Large intestine (tissue), 3 donors: ENCODE results near the gene TMEM184B. TPM values are rescaled to one million over a fixed set of nuclear protein-coding genes. Genes with fewer than 3 reads are reported as not detected.

Experiments
- DNase-seq, 2 donors: peaks; one replicate each; pipeline versions ENCODE4 v3.0.0 to v3.0.0-alpha.2; 2013
- H3K27ac ChIP-seq: one replicate; pipeline ENCODE4 v1.5.1; 2013; ENCODE audit warnings: low read length
- H3K27me3 ChIP-seq: 2 replicates; pipeline ENCODE4 v1.6.1; 2013; ENCODE audit warnings: low read length; ENCODE audit not compliant: control insufficient read depth, insufficient read depth
- H3K36me3 ChIP-seq: 2 replicates; pipeline ENCODE4 v1.6.1; 2013; ENCODE audit warnings: low read length; ENCODE audit not compliant: control insufficient read depth, insufficient read depth
- H3K4me1 ChIP-seq: one replicate; pipeline ENCODE4 v1.6.1; 2013; ENCODE audit warnings: low read length; ENCODE audit not compliant: control insufficient read depth, insufficient read depth
- H3K4me3 ChIP-seq: one replicate; pipeline ENCODE4 v1.5.1; 2013; ENCODE audit warnings: low read length
- H3K9me3 ChIP-seq: one replicate; pipeline ENCODE4 v1.6.1; 2013; ENCODE audit warnings: mild to moderate bottlenecking, low read depth, low read length, moderate library complexity; ENCODE audit not compliant: control insufficient read depth
- WGBS: methylation state at CpG from one replicate; pipeline ENCODE4 v1.1.5; 2013; ENCODE audit warnings: low lambda C conversion rate; ENCODE audit not compliant: insufficient coverage; 5-methylcytosine and 5-hydroxymethylcytosine counted together
- polyA plus RNA-seq: library from polyadenylated mRNA; unstranded; fragments of 120-200 nt; gene quantifications from one replicate; pipeline ENCODE4 v1.2.1, GENCODE V29; 2013

The TMEM184B gene
- polyA plus RNA-seq, 1 donor = 56.5 TPM

DNA sequence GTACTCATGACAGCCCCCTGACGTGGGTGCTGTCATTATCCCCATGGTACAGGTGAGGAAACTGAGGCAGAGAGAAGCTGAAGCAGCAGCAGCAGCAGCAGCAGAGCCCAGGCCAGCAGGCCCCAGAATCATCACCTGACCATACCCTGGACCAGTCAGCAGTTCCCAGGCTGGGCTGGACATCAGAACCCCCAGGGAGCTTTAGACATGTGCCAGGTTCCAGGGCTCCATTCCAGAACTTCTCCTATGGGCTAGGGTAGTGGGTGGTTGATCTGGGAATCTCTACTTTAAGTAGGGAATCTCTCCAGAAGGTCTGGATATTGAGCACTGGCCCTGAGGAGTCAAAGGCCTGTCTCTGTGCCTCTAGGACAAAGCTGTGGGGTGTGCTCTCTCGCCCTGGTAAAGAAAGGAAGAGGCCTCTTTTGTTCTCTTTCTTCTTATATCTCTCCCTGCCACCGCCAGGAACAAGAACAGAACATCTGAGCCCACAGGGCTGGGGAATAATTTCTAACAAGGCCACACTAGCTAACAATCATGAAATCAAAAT, 44.4 kb downstream of the TMEM184B start:
- H3K27me3 ChIP-seq = no peaks in the 10 kb centered on the region
- WGBS = no CpG with 5 or more reads among the region's 3 CpGs
- H3K27ac ChIP-seq = peak overlapping the region; percentile 55
- H3K9me3 ChIP-seq = no peaks in the 10 kb centered on the region
- peaks cover 85% of the 10 kb centered on the region for H3K36me3 ChIP-seq
- H3K4me3 ChIP-seq = no peak overlapping the region
- peaks cover 22% of the 10 kb centered on the region for H3K4me1 ChIP-seq
- DNase-seq = no peak

DNA sequence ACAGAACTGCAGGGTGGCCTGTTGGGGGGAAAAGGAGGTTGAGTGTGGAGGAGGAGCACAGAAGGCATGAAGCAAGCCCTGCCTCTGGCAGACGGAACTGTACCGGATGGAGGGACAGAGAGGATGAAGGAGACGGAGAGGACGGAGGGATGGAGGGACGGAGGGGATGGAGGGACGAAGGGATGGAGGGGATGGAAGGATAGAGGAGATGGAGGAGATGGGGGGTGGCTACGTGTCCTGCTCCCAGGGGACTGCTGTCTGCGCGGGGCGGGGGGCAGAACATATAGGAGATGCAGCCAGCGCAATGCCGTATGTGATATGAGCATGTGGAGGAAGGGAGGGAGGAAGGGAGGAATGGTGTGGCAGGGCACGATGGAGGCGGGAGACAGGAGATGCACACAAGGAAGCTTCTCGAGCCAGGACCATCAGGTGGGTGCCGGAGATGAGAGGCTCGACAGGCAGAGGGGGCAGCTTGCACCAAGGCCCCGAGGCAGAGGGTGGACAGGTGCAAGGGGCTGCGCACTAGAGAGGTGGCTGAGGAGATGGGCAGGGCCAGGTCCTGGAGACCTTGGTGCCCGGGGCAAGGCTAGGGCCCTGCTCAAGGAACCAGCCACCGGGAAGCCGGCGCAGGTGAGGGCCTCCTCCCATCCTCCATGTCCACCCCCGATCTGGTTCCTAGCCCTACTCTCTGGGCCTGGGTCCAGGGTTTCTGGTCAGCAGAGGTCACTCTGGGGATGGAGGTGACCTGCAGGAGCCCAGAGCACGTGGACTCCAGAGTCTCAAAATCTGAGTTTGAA, 45.8 kb downstream of the TMEM184B start:
- Histone ChIP-seq H3K4me1 (peaks cover 22% of the 10 kb centered on the region), H3K27ac (no peak overlapping the region), H3K27me3 (no peaks in the 10 kb centered on the region), H3K36me3 (peaks cover 85% of the 10 kb centered on the region), H3K4me3 (no peak overlapping the region), H3K9me3 (no peaks in the 10 kb centered on the region)
- DNase-seq = no peak
- WGBS = 94% methylated on average over 7 of the region's 25 CpGs

DNA sequence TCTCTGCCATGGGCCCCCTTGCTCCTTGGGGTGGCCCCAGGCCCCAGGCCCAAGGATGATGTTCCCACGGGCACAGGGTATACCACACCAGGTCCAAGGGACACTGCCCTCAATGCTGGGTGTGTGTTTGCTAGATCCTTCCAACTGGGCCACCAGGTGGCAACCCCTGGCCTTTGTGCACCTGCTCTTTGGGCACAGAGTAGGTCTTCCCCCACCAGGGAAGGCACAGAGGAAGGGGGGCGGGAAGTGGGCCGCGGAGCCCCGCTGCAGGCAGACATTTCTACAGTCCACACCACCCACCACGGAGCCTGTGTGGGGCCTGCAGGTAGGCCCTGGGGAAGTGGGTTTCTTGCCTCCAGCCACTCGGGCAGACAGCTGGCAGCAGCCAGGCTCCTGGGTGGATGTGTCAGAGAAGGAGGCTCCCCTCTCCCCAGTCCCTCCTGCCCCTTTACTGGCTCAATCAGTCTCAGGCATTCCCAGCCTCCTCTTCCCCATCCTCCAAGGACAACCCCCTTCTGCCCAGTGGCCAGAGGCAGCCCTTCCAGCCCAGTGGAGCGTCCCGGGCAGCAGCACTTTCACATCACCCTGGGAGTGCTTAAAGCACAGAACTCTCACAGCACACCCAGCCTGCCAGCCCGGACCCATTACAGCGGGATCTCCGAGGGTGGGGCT, 49.4 kb downstream of the TMEM184B start:
- Histone ChIP-seq H3K36me3 (peaks cover 73% of the 10 kb centered on the region), H3K4me1 (peaks cover 23% of the 10 kb centered on the region), H3K27me3 (no peaks in the 10 kb centered on the region), H3K9me3 (no peaks in the 10 kb centered on the region), H3K27ac (no peak overlapping the region), H3K4me3 (no peak overlapping the region)
- DNase-seq = no peak
- WGBS = no CpG with 5 or more reads among the region's 12 CpGs

DNA sequence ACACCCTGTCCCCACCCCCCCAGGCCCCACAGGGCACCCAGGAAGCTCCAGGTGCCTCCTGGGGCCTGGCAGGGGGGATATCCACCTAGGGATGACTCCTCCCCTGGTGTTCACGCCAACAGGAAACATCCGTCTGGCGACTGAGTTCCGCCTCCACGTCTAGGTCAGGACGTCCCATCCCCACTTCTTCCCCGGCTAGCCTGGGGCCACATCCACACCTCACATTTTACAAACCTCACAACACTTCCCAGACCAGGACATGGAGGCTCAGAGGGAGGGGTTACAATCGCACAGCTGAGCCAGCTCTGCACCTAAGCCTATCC, 50.1 kb downstream of the TMEM184B start:
- DNase-seq = no peak
- no peak overlapping the region for H3K4me3 ChIP-seq
- no peaks in the 10 kb centered on the region for H3K9me3 ChIP-seq
- WGBS = no CpG with 5 or more reads among the region's 8 CpGs
- H3K27ac ChIP-seq = no peak overlapping the region
- no peaks in the 10 kb centered on the region for H3K27me3 ChIP-seq
- peaks cover 66% of the 10 kb centered on the region for H3K36me3 ChIP-seq
- peaks cover 25% of the 10 kb centered on the region for H3K4me1 ChIP-seq

DNA sequence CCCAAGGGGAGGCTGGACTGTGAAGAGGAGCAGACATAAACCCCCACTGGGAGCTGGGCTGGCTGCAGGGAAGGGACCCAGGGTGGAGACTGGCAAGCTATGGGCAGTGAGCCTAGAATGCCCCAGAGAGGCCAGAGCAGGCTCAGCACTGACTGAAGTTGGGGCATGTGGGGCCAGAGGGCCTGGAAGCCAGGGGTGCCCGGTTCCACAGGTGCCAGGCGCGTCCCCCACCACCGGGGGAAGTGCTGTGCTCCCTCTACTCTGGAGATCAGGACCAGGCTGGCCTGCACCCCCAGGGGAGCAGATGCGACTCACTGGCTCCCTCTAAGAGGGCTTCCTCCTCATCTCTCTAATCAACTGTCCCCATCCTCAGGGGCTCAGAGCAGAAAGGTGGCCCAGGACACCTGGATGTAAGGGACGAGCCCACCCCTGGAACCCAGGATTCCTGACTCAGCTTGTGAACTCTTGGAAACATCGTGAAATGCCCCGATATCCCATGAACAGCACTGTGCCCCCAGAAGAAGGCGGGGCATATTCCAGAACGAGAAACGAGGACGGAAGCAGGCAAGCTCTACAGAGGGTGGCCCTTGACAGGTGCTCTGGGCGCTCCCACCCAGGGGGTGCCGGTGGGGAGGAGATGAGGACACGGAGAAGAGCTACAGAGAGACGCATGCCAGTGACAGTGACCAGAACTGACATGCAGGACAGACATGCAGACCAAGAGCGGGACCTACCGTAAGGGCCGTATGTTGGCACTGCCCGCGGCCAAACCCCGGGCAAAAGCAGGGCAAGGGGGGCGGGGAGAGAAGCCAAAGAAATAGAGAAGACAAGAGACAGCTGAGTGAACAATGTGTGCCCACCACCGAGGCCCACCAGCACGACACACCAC, 50.7 kb downstream of the TMEM184B start:
- no peak for DNase-seq
- Histone ChIP-seq H3K4me1 (peaks cover 25% of the 10 kb centered on the region), H3K36me3 (peaks cover 60% of the 10 kb centered on the region), H3K27me3 (no peaks in the 10 kb centered on the region), H3K9me3 (no peaks in the 10 kb centered on the region), H3K4me3 (no peak overlapping the region), H3K27ac (no peak overlapping the region)
- WGBS = 96% methylated on average over 4 of the region's 25 CpGs

DNA sequence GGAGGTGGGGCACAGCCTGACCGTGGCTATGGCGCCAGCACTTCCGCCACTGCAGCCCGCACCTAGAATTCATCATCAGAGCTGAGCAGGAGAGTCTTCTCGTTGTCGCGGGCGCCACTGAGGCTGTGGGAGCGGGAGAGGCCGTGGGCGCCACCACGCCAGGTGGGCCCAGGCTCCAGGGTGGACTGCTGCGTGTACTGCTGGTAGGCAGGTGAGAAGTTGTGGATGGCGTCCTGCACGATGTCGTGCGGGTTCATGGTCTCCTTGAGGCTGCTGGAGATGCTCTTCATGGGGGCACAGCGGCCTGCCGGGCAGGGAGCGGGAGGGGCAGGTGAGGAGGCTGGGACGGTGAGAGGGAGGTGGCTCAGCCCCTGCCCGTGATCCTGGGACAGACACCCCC, 51.4 kb downstream of the TMEM184B start:
- Histone ChIP-seq H3K36me3 (peaks cover 53% of the 10 kb centered on the region), H3K4me3 (no peak overlapping the region), H3K27me3 (no peaks in the 10 kb centered on the region), H3K9me3 (no peaks in the 10 kb centered on the region), H3K27ac (no peak overlapping the region), H3K4me1 (peaks cover 25% of the 10 kb centered on the region)
- no CpG with 5 or more reads among the region's 22 CpGs for WGBS
- DNase-seq = no peak

DNA sequence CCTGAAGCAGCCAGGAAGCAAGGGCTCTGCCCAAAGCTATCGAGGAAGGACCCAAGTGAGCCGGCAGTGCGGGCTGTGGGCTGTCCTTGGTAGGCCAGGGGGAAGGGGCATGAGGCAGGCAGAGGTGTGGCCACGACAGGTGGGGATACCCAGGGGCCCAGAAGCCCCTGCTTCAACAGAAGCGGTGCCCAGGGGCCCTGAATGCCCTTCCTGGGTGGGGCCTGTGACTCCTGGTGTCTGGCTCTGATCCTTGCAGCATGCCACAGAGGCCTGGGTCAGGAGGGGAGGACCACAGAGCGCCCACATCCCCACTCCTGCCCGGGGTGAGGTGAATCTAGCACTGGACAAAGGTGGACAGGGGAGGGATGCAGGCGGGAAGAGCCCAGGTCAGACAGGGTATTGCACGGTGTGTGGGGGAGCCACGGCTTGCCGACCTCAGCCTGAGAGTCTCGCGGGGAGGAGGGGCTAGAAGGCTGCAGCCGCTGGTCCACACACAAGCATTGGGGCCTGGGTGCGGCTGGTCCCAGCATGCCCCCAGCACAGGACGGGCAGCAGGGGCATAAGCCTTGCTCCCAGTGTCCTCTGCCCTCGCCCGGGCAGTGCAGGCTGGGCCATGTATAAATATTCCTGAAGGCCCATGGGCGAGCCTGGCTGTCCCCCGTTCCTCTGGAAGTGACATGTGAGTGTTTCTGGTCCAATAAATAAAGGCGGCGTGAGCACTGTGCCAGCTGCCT, 52.0 kb downstream of the TMEM184B start:
- no peak for DNase-seq
- Histone ChIP-seq H3K4me1 (peaks cover 25% of the 10 kb centered on the region), H3K36me3 (peaks cover 49% of the 10 kb centered on the region), H3K27ac (no peak overlapping the region), H3K4me3 (no peak overlapping the region), H3K27me3 (no peaks in the 10 kb centered on the region), H3K9me3 (no peaks in the 10 kb centered on the region)
- WGBS = no CpG with 5 or more reads among the region's 22 CpGs

DNA sequence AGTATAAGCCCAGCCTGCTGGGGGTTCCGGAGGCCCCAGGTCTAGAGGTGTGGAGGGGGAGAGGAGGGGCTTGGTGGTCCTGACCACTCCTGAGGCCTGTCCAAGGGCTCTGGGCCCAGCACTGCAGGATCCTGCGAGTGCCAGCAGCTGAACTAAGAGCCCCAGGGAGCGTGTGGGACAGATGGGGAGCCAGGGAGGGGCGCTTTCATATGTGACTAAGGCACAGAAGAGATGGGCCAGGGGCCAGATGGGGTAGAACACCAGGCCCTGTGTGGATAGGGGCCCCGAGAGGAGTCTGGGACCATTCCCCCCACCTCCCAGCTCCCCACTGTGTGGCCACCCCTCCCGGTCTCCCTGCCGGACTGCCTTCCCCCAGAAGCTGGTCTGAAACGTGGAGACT, 52.6 kb downstream of the TMEM184B start:
- no CpG with 5 or more reads among the region's 8 CpGs for WGBS
- DNase-seq = no peak
- peaks cover 25% of the 10 kb centered on the region for H3K4me1 ChIP-seq
- no peaks in the 10 kb centered on the region for H3K27me3 ChIP-seq
- peaks cover 42% of the 10 kb centered on the region for H3K36me3 ChIP-seq
- H3K9me3 ChIP-seq = no peaks in the 10 kb centered on the region
- no peak overlapping the region for H3K27ac ChIP-seq
- no peak overlapping the region for H3K4me3 ChIP-seq

DNA sequence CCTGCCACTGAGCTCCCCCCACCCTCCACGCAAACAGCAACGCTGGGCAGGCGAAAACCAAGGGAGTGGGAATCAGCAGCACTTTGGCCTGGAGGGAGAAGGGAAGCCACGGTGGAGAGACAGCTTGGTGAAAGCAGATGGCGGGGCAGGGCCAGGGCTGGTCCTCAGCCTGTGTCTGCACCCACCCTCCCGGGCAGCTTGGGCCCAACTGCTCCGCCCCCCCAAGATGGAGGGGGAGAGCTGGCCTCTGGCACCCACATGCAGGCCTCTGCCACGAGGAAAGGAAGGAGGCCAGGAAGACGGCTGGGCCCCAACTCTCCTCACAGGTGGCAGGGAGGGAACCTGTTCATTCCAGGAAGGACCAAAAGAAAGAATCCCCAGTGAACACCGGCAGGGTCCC, 53.2 kb downstream of the TMEM184B start:
- Histone ChIP-seq H3K36me3 (peaks cover 37% of the 10 kb centered on the region), H3K27me3 (no peaks in the 10 kb centered on the region)
- no CpG with 5 or more reads among the region's 10 CpGs for WGBS

More for the DNA sequence above, 53.2 kb downstream of the TMEM184B start:
- no peak overlapping the region for H3K4me3 ChIP-seq
- peak overlapping the region; percentile 68 for H3K27ac ChIP-seq
- DNase-seq = peak in 1 of 2 donors; percentile 50
- H3K4me1 ChIP-seq = peaks cover 25% of the 10 kb centered on the region
- no peaks in the 10 kb centered on the region for H3K9me3 ChIP-seq
